HG03575 (cell line): ENCODE measurements around the gene RTP5.

Experiments used
- ATAC-seq: cut with Tn5 transposase; IDR thresholded peaks from one replicate; pipeline ENCODE4 v1.9.1; 2021; ENCODE audit not compliant: unreplicated experiment, insufficient number of reproducible peaks, low FRiP score; ENCODE audit errors: extremely low read depth

Gene RTP5

DNA sequence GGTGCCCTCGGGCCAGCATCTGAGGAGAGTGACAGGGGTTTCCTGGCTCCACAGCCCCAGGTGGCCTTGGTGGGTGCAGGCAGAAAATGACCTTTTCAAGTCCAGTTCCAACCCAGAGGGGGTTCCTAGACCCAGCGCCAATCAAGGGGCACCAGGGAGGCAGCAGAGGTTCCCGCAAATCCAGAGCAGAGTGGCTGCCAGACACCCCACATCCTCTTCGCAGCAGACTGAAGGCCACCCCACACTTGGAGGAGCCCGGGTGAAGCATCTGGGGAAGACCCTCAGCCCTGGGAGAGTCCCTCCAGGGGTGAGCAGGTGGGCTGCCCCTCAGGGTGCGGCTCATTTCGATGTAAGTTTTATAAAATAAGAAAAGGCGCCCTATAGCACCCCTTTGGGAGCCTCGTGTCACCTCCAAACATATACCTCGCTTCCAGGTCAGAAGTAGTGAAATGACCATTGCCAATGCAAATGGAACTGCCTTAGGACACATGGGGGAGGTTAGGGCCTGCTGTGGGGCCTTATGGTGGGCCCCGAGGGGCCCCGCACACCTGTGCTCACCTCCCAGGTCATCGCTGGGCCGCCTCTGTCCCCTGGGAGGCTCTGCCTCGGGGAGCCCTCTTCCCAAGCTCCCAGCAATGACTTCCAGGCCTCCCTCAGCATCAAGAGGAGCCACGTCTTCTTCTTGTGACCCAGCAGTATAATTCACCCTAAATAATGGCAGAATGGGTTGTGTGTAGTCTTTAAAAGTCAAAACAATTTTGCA is 11.0 kb downstream of the RTP5 start:
- no peak for ATAC-seq

GRCh38 chr2:241882091-241882625 is 12.6 kb downstream of the RTP5 start:
- no peak for ATAC-seq

GRCh38 chr2:241884951-241885290 is 15.4 kb downstream of the RTP5 start:
- no peak for ATAC-seq

- ATAC-seq = no peak
Observed at GRCh38 chr2:241885291-241885945, 15.9 kb downstream of the RTP5 start.

DNA sequence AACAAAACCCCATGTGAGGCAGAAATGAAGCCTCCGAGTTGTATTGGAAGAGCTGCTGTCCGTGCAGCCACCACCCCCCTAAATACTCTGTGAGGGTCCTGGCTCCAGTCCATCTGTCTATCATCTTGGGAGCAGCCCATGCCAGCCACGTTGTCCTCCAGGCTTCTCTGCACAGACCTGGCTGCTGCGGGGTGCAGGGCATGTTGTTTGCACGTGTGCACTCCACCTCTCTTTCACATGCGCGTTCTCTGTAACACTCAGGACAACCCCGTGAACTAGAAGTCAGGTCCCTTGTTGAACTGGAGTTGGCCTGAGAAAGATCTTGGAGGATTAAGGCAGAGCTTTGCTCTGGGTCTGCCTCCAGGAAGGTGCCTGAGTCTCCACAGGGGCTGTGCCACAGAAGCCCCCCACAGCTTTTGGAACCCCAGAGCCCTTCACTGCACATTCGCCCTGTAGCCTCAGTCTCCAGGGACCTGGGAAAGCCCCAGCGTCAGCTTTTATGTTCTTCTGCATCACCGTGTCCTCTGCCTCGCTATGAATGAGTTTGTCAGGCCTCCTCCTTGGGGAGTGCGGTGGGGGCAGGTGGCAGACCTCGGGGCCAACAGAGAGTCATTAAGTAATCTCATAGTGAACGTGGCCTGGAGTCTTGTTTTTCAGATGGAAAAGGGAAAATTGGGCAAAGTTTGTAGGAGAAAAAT is 16.6 kb downstream of the RTP5 start:
- no peak for ATAC-seq

DNA sequence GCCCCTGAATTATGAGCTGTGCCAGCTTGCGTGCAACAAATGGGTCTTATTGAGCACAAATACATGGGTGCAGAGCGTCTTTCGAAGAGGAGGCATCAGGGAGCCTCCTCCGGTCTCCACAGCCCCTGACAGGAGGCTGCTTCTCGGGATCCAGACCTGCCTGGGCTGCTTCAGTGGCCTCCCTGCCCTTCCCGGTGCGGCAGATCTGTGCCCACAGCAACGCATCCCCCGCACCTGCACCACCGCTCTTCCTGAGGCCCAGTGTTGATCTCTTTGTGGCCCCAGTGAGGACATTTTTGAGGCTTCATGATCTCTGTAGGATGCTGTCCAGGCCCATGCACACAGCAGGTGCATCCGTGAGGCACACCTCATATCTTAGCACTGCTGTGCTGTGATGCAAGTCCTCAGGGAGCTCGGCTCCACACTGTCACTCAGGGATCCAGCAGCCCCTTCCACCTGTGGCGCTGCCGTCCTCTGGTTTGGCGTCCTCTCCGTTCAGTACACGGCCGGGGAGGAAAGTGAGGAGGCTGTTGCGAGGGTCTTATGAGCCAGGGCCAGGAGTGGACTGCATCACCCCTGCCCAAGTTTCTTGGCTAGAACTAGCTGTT is 17.4 kb downstream of the RTP5 start:
- no peak for ATAC-seq

GRCh38 chr2:241887806-241888522 is 18.4 kb downstream of the RTP5 start:
- no peak for ATAC-seq

- no peak for ATAC-seq
Observed at GRCh38 chr2:241888641-241889040, 19.1 kb downstream of the RTP5 start.

GRCh38 chr2:241890524-241891235 is 21.2 kb downstream of the RTP5 start:
- ATAC-seq = no peak

- ATAC-seq = no peak
Observed at GRCh38 chr2:241891315-241891987, 21.9 kb downstream of the RTP5 start.

DNA sequence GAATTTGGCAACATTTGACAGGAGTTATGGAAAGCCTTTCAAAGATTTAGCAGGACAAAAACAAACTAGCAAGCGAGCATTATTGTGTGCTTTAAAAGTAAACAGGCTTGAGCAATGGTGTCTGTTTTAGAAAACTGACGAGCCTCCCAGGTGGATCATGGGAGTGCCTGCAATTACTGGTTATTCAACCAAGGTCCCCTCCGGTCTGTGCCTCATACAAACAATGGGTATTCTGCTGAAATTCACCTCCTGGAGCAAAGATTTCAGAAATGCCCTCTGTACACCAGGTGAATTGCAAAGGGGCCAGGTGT is 22.4 kb downstream of the RTP5 start:
- ATAC-seq = no peak

DNA sequence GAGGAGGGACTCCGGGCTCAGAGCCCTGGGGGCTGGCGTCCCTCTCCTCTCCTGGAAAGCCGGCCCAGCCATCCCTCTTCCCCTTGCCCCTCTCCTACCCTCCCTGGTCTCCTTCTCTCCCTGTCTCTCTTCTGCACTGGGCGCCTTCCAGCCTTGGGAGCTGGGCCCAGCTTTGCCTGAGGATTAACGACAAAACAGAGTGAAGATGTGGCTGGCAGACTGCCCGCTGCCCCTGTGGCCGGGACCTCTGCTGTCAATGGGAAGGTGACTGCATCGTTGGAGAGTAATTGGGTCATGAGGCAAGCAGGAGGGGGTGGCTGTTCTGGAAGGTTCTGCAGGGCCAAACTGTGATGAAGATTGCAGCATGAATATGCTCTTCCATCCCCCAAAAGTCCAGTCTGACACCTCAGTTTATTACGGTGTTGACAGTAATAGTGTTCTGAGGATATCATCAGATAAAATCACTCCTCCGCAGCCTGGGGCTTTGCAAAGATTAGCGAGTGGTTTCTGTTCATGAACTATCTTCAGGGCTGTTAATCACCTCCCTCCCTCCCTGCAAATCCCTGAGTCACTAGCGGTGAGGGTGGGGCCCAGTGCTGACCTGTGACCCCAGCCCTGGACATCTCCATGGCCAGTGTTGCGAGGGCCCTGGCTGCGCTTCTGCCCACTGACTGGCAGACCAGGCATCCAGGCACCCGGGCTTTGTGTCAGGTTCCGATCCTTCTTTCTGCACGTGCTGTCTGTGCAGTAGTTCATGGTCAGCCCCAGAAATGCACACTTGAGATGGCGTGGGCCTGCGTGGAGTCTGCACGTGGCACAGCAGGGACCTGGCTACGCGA is 23.0 kb downstream of the RTP5 start:
- ATAC-seq = no peak

DNA sequence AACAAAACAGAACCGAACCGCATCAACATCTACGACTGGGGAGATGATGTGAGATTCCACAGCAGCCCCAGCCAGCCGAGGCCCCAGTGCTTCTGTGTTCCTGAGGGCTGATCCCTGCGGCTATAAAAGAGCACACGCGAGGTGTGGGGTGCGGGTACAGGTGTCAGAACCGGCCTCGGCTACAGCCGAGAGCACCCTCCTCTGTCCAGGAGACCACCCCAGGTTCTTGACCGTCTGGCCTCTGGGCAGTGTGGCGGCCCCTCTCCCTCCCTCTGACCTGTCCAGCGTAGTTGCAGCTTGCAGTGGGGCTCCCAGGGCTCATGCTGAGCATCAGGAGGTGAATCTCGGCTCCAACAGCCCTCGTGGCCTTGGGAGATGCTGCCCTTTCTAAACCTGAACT is 23.7 kb downstream of the RTP5 start:
- no peak for ATAC-seq

DNA sequence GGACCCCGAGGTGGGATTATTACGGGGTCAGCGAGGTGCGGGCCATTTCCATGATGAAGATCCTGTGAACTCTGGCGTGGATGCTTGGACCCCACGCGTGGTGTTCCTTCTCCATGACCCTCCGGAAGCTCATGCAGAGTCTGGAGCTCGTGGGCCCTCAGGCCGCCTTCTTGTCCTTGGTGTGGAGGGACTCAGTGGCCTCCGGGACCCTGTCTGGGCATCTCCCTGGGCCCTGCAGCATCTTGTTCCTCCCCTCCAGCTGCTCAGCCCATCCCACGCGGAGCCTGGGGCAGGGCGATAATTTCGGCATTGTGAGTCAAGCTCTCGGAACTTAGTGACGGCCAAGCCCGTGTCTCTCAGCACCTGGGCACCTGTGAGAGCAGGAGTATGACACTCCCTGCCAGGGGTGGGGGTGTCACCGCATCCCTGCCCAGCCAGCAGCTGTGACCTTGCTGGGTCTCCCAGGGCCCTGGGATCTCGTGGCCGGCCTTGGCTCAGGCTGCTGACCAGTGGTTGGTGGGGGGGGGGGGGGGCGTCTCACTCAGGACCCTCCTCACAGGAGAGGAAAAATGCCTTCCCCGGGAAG is 24.6 kb downstream of the RTP5 start:
- ATAC-seq = no peak

GRCh38 chr2:241894681-241895426 is 25.3 kb downstream of the RTP5 start:
- no peak for ATAC-seq

DNA sequence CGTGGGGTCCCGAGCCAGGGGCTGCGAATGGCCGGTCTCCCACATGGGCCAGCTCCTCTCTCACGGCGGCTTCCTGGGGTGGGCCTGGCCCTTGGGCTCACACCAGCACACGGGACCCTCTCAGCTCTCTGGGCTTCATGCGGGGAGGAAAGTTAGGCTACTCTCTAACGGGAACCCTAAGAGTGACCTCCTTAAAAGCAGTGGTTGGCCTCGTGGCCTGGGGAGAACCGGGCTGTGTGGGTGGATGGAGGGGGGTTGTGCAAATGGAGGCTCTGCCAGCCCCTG is 25.8 kb downstream of the RTP5 start:
- no peak for ATAC-seq
